ENCODE data around the gene ZFYVE28.

ZFYVE28 gene

DNA sequence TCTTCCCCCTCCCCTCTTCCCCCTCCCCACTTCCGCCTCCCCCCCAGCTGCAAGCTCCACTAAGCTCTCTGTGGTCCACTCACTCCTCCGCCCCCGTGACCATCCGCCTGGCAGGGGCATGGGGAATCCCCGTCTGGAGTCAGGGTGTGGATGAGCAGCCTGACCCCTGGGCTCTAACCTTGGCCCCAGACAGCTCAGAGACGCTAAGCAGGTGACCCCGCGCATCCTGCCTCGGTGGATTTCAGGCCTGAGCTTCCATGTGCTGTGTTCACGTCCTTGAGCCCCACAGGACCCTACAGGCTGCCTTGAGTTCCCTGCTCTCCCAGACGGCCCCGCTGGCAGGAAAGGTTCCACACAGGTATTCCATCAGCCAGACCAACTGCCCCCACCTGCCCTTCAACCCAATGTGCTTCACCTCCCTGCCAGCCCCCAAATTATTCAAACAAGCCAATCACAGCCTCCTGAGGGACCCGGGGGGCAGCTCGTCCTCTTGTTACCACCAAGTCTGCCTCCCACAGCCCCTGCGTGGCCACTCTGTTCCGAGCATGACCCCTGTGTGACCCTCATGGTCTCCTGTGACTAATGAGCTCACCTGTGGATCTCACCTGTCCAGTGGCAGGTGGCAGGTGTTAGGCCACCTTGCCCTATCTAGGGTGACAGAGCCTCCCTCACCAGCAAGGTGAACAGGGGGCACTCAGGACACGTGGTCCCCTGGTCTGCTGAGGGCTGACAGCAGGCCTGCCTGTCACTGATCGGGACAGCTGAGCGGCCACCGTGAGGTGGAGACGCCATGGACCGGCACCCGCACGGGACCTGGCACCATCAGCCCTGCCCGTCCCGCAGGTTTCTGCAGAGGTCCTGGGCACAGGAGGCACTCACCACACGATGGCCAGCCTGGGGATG, 83.4 kb downstream of the ZFYVE28 start:
- DNase-seq (ENCODE audit: extremely low read depth in 1 of 2, low read depth in 1 of 2): no peak

DNA sequence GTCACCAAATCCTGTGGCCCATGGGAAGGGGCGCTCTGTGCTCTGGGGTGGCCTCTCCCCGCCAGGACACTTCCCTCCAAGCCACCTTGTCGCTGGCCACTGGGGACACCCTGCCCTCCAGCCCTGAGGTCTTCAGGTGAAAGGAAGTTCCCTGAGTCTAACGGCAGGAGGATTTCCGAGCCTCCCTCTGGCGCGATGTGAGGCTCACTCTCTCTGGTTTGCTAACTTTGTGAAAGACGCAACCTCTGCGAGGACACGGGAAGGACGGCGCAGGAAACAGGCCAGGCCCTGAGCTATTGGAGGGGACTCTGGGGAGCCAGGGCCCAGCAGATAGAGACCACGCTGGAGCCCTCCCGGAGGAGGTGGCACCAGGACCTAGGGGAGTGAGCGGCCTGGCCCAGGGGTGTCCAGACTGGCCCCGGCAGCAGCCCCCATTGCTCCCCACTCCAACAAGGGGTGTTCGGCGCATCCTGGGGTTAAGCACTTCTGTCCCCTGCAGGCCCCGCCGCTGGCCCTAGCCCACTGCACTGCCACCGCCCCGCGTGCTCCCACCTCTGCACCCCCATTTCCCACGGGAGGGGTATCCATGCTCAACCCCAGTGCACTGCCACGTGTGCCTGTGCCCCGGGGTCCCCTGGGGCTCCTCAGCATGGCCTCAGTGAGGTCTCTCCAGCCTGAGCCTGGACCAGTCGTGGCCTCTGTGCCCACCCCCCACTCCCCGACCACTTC, 84.4 kb downstream of the ZFYVE28 start:
- no peak for DNase-seq (ENCODE audit: extremely low read depth in 1 of 2, low read depth in 1 of 2)

GRCh38 chr4:2333356-2333841, 85.0 kb downstream of the ZFYVE28 start:
- no peak for DNase-seq (ENCODE audit: extremely low read depth in 1 of 2, low read depth in 1 of 2)

- no peak for DNase-seq (ENCODE audit: extremely low read depth in 1 of 2, low read depth in 1 of 2)
These were observed 85.5 kb downstream of the ZFYVE28 start for GRCh38 chr4:2332976-2333319.

GRCh38 chr4:2332201-2332975, 86.1 kb downstream of the ZFYVE28 start:
- DNase-seq (ENCODE audit: extremely low read depth in 1 of 2, low read depth in 1 of 2): no peak

DNA sequence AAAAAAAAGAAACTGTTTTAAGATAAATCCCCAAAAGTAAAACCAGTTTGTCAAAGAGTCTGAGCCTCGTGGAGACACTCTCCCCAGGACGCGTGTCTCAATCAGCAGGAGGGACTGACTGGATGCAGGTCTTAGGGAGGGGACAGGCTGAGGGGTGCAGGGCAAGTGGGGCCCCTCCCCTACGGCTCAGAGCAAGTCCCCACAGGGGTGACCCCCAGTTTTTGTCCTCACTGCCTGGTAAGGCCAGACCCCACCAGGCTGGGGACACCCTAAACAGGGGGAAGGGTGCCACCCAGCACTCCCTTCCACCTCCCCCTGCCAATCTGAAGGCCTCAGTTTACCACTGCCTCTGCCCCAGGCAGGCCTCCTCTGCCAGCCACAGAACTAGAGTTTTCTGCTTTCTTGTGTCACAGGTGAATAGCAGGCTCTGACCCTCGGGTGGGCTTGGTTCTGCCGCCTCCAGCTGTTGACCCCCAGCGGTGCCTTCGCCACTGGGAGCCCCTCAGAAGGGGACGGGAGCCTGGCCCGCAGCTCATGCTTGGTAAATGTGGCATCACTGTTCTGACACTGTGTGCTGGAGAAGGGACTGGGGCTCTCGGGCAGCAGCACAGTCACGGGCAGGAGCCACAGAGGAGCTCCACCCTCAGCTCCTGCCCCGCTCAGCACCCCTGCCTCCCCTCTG, 86.8 kb downstream of the ZFYVE28 start:
- no peak for DNase-seq (ENCODE audit: extremely low read depth in 1 of 2, low read depth in 1 of 2)

- DNase-seq (ENCODE audit: extremely low read depth in 1 of 2, low read depth in 1 of 2): no peak
These were observed 87.4 kb downstream of the ZFYVE28 start for GRCh38 chr4:2331043-2331420.

GRCh38 chr4:2330091-2331042, 88.1 kb downstream of the ZFYVE28 start:
- no peak for DNase-seq (ENCODE audit: extremely low read depth in 1 of 2, low read depth in 1 of 2)

DNA sequence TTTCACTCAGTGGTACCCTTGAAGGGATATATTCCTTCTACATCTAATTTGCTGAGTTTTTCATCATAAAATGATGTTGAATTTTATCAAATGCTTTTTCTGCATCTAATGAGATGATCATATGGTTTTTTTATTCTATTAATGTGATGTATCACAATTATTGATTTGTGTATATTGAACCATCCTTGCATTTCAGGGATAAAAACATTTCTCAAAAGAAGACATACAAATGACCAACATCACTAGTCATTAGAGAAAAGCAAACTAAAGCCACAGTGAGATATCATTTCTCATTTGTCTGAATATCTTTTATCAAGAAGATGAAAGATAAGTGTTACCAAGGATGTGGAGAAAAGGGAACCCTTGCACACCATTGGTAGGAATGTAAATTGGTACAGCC, 90.9 kb downstream of the ZFYVE28 start:
- DNase-seq (ENCODE audit: extremely low read depth in 1 of 2, low read depth in 1 of 2): no peak

- no peak for DNase-seq (ENCODE audit: extremely low read depth in 1 of 2, low read depth in 1 of 2)
These were observed 93.6 kb downstream of the ZFYVE28 start for GRCh38 chr4:2324891-2325290.

GRCh38 chr4:2322841-2323240, 95.6 kb downstream of the ZFYVE28 start:
- no peak for DNase-seq (ENCODE audit: extremely low read depth in 1 of 2, low read depth in 1 of 2)

- DNase-seq (ENCODE audit: extremely low read depth in 1 of 2, low read depth in 1 of 2): no peak
These were observed 96.2 kb downstream of the ZFYVE28 start for GRCh38 chr4:2322227-2322626.

- no peak for DNase-seq (ENCODE audit: extremely low read depth in 1 of 2, low read depth in 1 of 2)
These were observed 96.9 kb downstream of the ZFYVE28 start for GRCh38 chr4:2321279-2322196.

GRCh38 chr4:2320746-2321145, 97.7 kb downstream of the ZFYVE28 start:
- no peak for DNase-seq (ENCODE audit: extremely low read depth in 1 of 2, low read depth in 1 of 2)

GRCh38 chr4:2320152-2320551, 98.3 kb downstream of the ZFYVE28 start:
- DNase-seq (ENCODE audit: extremely low read depth in 1 of 2, low read depth in 1 of 2): no peak

DNA sequence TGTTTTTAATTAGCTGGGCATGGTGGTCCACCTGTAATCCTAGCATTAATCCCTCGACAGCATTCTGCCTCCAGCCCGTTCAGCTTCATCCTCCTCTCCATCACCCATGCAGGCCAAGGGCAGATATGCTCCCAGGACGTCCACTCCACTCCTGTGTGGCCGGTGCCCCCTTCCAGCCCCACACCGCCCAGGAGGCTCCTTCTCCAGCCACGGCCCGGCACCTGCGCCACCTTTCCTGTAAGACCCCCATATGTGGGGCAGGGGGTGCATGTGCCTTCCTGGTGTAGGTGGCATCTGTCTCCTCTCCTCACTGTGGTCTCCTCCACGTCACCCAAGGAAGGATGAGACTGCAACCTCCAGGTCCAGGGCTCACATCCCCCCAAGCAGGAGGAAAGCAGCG, 99.6 kb downstream of the ZFYVE28 start:
- no peak for DNase-seq (ENCODE audit: extremely low read depth in 1 of 2, low read depth in 1 of 2)

- DNase-seq (ENCODE audit: extremely low read depth in 1 of 2, low read depth in 1 of 2): no peak
These were observed 100.0 kb downstream of the ZFYVE28 start for GRCh38 chr4:2318476-2318875.

GRCh38 chr4:2313366-2313765, 105.1 kb downstream of the ZFYVE28 start:
- DNase-seq (ENCODE audit: extremely low read depth in 1 of 2, low read depth in 1 of 2): no peak
